Fibroblast of skin of left biceps (primary cell): ENCODE results near the gene BSCL2.
"Not testable (repeated sequence)": the region's sequence is repeated elsewhere in the genome, so short reads cannot be mapped to it uniquely, and the experiment has no call there.

Source experiments
- DNase-seq, 2 experiments: peaks; one replicate each; pipeline ENCODE4 v3.0.0-alpha.2; 2013; ENCODE audit warnings: low read depth in 2 of 2

Gene BSCL2

GRCh38 chr11:62687508-62688396, 19.5 kb downstream of the BSCL2 start:
- no peak for DNase-seq

- DNase-seq, result no peak
Measured at GRCh38 chr11:62682518-62682917, 24.7 kb downstream of the BSCL2 start.

- DNase-seq, result peak in 1 of 2 experiments; percentile 56
Measured at GRCh38 chr11:62680825-62681240, 26.4 kb downstream of the BSCL2 start.

GRCh38 chr11:62678770-62679696, 28.2 kb downstream of the BSCL2 start, which contains the start of gene UBXN1:
UBXN1 (minus strand) TSS chr11:62679073; CDS start chr11:62678923, 150 bp downstream.
- DNase-seq, result peak; percentile 75 to 84

GRCh38 chr11:62678433-62678769, 28.8 kb downstream of the BSCL2 start:
- DNase-seq, result no peak

GRCh38 chr11:62677714-62678113, 29.5 kb downstream of the BSCL2 start:
- DNase-seq, result no peak

GRCh38 chr11:62677156-62677555, 30.1 kb downstream of the BSCL2 start:
- no peak for DNase-seq

GRCh38 chr11:62676698-62677097, 30.5 kb downstream of the BSCL2 start:
- no peak for DNase-seq

- DNase-seq, result not testable (repeated sequence)
Measured at GRCh38 chr11:62675415-62675814, 31.8 kb downstream of the BSCL2 start.

GRCh38 chr11:62673196-62673525, 34.1 kb downstream of the BSCL2 start:
- no peak for DNase-seq

- peak in 1 of 2 experiments; percentile 76 for DNase-seq
Measured at GRCh38 chr11:62671608-62672389, 35.4 kb downstream of the BSCL2 start, which contains the start of the genes LBHD1 and UQCC3. LBHD1 (minus strand) TSS chr11:62672267; CDS start chr11:62670031, 2,236 bp downstream. UQCC3 (plus strand) TSS chr11:62671673; CDS start chr11:62671746, 73 bp downstream.

- peak in 1 of 2 experiments; percentile 70 for DNase-seq
Measured at GRCh38 chr11:62671236-62671607, 36.0 kb downstream of the BSCL2 start.

GRCh38 chr11:62669420-62670161, 37.6 kb downstream of the BSCL2 start:
- no peak for DNase-seq

- no peak for DNase-seq
Measured at GRCh38 chr11:62667460-62667859, 39.8 kb downstream of the BSCL2 start.

GRCh38 chr11:62666259-62666926, 40.8 kb downstream of the BSCL2 start:
- no peak for DNase-seq

GRCh38 chr11:62665599-62666258, 41.5 kb downstream of the BSCL2 start:
- no peak for DNase-seq

- DNase-seq, result peak; percentile 83 to 85
Measured at GRCh38 chr11:62665075-62665598, 42.1 kb downstream of the BSCL2 start, which contains the start of the genes C11orf98 and CSKMT. C11orf98 (minus strand) TSS chr11:62665210; CDS start chr11:62665169, 41 bp downstream. CSKMT (plus strand) TSS chr11:62665312; CDS start chr11:62665880, 568 bp downstream.

GRCh38 chr11:62664405-62665074, 42.7 kb downstream of the BSCL2 start:
- DNase-seq, result no peak
